Lower leg skin (tissue), 4 donors: ENCODE results near the gene CFAP52. TPM values are rescaled to one million over a fixed set of nuclear protein-coding genes. Genes with fewer than 3 reads are reported as not detected.
"Not testable (repeated sequence)": the region's sequence is repeated elsewhere in the genome, so short reads cannot be mapped to it uniquely, and the experiment has no call there.

Experiments
- DNase-seq, 2 donors: peaks; one replicate each; pipeline ENCODE4 v3.0.0-alpha.2; 2019; ENCODE audit warnings: low spot score in 2 of 2
- H3K4me3 ChIP-seq: fragments of 200-600 bp; sonication (generic); 2 replicates; pipeline ENCODE4 v1.5.1; 2017; ENCODE audit warnings: mild to moderate bottlenecking, low read depth; ENCODE audit not compliant: poor library complexity, severe bottlenecking
- CTCF ChIP-seq, 3 donors: fragments of 450-650 bp; IDR thresholded peaks; one replicate each; pipeline ENCODE4 v1.5.1; 2016; ENCODE audit warnings: antibody characterized with exemption in 3 of 3, mild to moderate bottlenecking in 3 of 3, moderate library complexity in 2 of 3
- POLR2A ChIP-seq, 2 donors: fragments of 450-650 bp; IDR thresholded peaks; one replicate each; pipeline ENCODE4 v1.6.1; 2016 to 2017; ENCODE audit warnings: antibody characterized with exemption in 2 of 2, mild to moderate bottlenecking in 1 of 2, moderate library complexity in 1 of 2
- WGBS, 2 donors: methylation state at CpG; one replicate each; pipeline ENCODE4 v1.1.5; 2018; 5-methylcytosine and 5-hydroxymethylcytosine counted together
- intact Hi-C: fragments of 100-400 bp; cut with DNase I; formaldehyde crosslinking; loops from one replicate; pipeline ENCODE4 v1.15.0; 2023; ENCODE audit warnings: low total_unique reads
- total RNA-seq, 4 donors: library from RNA; depleted of rRNA; stranded (reverse); fragments of >200 nt; gene quantifications; one replicate each; pipeline ENCODE4 v1.1.0, GENCODE V29; 2016

Gene CFAP52
- total RNA-seq, 4 donors from 2014 or later, result 0.29 TPM; not detected in 3

GRCh38 chr17:9628509-9628908, 52.1 kb downstream of the CFAP52 start:
- no peak for DNase-seq
- TF ChIP-seq CTCF (IDR thresholded peaks at IDR 0.05), result no peak
- no peak for TF ChIP-seq POLR2A (IDR thresholded peaks at IDR 0.05)
- WGBS, 2 donors, result 60 to 64% methylated on average over 10 of the region's 10 CpGs
- intact Hi-C loops, result no loop called here
- no peak overlapping the region for H3K4me3 ChIP-seq

GRCh38 chr17:9632741-9633140, 56.3 kb downstream of the CFAP52 start:
- intact Hi-C loops, result no loop called here
- TF ChIP-seq POLR2A (IDR thresholded peaks at IDR 0.05) (no peak), CTCF (IDR thresholded peaks at IDR 0.05) (no peak)
- no peak overlapping the region for H3K4me3 ChIP-seq
- no peak for DNase-seq
- 92% methylated on average over 11 of the region's 11 CpGs for WGBS, 2 donors

- intact Hi-C loops, result no loop called here
- DNase-seq, result no peak
- WGBS, 2 donors, result 74 to 85% methylated on average over 6 of the region's 6 CpGs
- no peak overlapping the region for H3K4me3 ChIP-seq
- TF ChIP-seq CTCF (IDR thresholded peaks at IDR 0.05) (no peak), POLR2A (IDR thresholded peaks at IDR 0.05) (no peak)
Observed at GRCh38 chr17:9635340-9635739, 58.9 kb downstream of the CFAP52 start.

GRCh38 chr17:9636501-9636900, 60.1 kb downstream of the CFAP52 start:
- TF ChIP-seq POLR2A (IDR thresholded peaks at IDR 0.05) (no peak), CTCF (IDR thresholded peaks at IDR 0.05) (no peak)
- DNase-seq, result no peak
- intact Hi-C loops, result no loop called here
- no peak overlapping the region for H3K4me3 ChIP-seq
- WGBS, 2 donors, result 87 to 91% methylated on average over 12 of the region's 12 CpGs

- WGBS, 2 donors, result 86 to 88% methylated on average over 5 of the region's 5 CpGs
- intact Hi-C loops, H3K4me3 ChIP-seq: not testable (repeated sequence)
- DNase-seq, result peak in 1 of 2 donors; percentile 29
Observed at GRCh38 chr17:9640388-9640787, 63.9 kb downstream of the CFAP52 start.

- WGBS, 2 donors, result 92 to 94% methylated on average over 5 of the region's 5 CpGs
- DNase-seq, result no peak
- no peak overlapping the region for H3K4me3 ChIP-seq
- TF ChIP-seq CTCF (IDR thresholded peaks at IDR 0.05), result no peak
- TF ChIP-seq POLR2A (IDR thresholded peaks at IDR 0.05), result no peak
- intact Hi-C loops, result no loop called here
Observed at GRCh38 chr17:9643611-9644010, 67.2 kb downstream of the CFAP52 start.
